Measurements from ENCODE around the gene CDH5. TPM values are rescaled to one million over a fixed set of nuclear protein-coding genes. Genes with fewer than 3 reads are reported as not detected.
"Not testable (repeated sequence)": the region's sequence is repeated elsewhere in the genome, so short reads cannot be mapped to it uniquely, and the experiment has no call there.

Gene CDH5, protein sequence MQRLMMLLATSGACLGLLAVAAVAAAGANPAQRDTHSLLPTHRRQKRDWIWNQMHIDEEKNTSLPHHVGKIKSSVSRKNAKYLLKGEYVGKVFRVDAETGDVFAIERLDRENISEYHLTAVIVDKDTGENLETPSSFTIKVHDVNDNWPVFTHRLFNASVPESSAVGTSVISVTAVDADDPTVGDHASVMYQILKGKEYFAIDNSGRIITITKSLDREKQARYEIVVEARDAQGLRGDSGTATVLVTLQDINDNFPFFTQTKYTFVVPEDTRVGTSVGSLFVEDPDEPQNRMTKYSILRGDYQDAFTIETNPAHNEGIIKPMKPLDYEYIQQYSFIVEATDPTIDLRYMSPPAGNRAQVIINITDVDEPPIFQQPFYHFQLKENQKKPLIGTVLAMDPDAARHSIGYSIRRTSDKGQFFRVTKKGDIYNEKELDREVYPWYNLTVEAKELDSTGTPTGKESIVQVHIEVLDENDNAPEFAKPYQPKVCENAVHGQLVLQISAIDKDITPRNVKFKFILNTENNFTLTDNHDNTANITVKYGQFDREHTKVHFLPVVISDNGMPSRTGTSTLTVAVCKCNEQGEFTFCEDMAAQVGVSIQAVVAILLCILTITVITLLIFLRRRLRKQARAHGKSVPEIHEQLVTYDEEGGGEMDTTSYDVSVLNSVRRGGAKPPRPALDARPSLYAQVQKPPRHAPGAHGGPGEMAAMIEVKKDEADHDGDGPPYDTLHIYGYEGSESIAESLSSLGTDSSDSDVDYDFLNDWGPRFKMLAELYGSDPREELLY
- total RNA-seq = not detected

DNA sequence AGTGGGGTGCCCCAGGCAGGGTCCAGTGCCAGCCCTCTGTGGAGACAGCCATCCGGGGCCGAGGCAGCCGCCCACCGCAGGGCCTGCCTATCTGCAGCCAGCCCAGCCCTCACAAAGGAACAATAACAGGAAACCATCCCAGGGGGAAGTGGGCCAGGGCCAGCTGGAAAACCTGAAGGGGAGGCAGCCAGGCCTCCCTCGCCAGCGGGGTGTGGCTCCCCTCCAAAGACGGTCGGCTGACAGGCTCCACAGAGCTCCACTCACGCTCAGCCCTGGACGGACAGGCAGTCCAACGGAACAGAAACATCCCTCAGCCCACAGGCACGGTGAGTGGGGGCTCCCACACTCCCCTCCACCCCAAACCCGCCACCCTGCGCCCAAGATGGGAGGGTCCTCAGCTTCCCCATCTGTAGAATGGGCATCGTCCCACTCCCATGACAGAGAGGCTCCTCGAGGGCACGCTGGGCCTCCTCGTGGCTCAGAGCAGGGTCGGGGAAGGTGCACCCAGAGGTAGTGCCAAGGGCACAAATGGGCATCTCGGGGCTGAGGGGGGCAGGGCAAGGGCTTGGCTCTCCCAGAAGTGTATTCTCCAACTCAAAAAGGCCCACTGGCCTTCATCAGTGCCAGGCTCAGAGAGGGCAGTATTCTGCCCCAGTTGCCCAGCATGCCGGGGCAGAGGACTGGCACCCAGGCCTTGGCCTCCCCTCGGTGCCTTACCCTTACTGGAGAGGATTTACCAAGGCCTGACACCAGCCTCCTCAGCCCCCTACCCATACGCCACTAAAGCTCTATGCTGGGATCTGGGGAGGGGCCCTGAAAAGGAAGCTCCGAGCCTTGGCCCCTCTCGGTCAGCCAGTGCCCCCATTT lies at the start of gene CDH5:
CDH5 (plus strand) TSS at position 259 of the 867 bp plus-strand sequence. CDS start 12,647 bp downstream, outside the sequence.
- no peak for DNase-seq

DNA sequence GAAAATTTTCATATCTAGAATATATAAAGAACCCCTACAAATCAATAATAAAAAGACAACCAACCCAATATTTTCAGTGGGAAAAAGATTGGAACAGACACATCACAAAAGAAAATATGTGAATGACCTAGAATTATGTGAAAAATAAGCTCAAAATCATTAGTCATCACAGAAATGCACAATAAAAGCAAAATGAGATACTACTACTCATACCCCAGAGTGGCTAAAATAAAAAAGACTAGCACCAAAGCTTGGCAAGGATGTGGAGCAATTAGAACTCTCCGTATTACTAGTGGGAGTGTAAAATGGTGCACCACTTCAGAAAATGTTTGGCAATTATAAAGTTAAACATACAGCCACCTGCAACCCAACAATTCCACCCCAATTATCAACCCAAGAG lies 48.0 kb upstream of the CDH5 start:
- no peak for DNase-seq

DNA sequence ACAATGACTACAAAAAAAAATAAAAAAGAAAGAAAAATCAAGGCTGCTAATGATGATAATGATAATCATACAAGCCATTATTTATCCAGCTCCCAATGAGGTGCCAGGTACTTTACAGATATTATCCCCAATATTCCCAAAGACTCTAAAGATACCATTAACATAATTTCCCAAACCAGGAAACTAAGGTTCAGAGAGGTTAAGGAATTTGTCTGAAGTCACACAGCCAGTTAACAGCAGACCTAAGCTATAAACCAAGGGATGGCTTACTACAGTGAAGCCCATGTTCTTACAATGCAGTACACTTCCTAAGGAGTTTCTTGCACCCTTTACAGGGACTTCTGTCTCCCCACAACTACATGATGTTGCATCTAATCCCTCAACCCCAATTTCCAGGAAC lies 45.7 kb upstream of the CDH5 start:
- DNase-seq = no peak

DNA sequence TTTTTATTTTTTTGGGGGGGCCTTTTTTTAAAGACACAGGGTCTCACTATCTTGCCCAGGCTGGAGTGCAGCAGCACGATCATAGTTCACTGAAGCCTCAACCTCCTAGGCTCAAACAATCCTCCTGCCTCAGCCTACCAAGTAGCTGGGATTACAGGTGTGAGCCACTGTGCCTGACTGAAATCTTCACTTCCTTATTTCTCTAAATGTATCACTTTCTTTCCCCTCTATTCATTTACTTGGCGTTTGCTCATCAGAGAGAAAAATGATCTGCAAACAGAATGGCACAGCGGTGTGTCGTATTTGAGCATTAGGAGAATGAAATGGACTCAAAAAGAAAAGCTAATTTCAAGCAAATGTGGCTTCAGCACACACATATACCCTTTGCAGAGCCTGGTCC lies 44.3 kb upstream of the CDH5 start:
- no peak for DNase-seq

DNA sequence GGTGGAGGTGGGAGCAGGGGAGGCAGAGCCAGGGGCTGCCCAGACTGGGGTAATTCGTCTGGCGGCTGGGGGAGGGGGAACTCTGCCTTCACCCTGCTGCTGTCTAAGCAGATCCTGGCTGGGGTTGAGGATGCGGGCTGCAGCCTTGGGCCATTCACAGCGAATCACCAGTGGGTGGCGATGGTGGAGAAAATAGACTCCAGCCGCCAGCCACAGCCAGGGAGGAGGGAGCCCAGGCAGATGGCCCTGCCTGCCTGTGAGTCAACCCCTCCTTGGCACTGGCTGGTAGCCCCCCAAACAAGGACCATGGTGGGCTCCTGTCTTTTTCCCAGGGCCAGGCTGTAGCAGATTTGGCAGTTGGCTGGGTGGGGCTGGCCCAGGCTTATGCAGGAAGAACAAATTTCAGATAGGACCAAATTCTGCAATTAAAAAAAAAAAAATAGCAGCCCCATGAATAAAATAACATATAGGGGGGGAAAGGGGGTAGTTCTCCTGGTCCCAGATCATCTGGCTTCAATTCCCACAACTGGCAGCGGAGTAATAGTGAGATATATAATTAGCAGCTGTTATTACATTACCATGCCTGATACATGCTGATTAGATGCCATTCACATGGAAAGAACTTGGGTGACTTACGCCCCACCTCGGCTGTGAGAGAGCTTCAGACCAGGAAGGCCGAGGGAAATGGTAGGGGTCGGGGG lies 41.5 kb upstream of the CDH5 start:
- no peak for DNase-seq

DNA sequence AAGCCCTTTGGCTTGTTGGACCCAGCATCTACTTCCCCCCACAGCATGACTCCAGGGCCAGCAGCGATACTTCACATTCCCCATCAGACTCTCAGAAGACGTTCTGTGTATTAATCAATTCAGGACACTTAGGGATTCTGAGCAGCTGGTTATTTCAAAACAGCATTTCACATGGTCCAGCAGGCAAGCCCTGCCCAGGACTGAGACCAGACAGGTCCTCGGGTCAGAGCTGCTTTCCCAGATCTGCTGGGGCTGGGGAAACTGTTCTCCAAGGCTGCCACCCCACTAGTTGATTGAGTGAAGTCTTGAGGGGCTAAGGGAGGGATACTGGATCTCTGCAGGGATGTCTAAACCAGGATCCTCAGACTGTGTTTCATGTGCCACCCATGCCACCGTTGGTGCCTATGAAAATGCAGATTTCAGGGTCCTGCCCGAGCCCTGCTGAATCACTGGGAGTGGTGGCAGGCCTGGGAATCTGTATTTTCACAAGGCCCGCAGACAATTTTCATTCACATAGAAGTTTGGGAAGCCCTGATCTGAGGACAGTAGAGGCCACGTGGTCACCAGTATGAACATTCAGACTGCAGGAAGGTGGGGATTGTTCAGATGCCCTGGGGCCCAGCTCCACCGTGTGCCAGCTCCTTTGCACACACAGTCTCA lies 40.6 kb upstream of the CDH5 start:
- DNase-seq = no peak

DNA sequence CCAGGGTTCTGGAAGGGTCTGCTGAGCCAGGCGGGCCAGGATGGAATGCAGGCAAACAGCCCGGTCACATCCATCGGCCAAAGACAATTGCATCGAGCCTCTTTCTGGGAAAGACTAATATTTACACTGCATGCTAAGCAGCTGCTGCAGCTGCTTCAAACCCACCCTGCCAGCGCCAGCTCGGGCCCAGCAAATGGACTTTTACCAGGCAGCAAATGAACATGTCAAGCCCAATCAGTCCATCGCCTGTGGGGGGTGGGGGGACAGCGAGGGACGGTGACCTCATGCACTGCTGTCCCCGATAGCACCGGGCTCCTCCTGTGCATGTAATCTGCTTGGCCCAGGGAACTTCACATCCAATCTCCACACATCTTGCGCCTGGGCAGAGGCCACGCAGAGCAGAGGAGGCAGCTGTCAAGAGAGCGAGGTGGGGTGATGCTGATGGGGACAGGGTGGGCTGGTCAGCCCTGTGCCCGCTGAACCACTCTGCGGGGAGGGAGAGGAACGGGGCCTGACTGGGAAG lies 39.4 kb upstream of the CDH5 start:
- no peak for DNase-seq

DNA sequence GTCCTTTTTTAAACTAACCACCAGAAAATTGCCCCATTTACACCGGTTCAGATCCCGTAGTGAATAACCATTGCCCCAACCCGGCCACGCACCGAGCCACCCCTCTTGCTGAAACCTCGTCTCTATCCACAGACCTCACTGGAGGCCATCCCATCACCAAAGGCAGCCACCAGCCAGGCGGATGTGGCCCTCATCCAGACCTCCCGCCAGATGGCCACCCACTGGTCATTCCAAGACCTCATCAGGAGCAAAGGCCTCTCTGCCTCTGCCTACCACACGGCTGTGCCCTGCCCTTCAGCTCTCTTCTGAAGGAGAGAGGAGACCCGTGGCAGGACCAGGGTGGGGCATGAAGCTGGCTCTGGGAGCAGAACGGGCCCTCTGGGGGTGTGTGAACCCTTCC lies 38.2 kb upstream of the CDH5 start:
- no peak for DNase-seq

DNA sequence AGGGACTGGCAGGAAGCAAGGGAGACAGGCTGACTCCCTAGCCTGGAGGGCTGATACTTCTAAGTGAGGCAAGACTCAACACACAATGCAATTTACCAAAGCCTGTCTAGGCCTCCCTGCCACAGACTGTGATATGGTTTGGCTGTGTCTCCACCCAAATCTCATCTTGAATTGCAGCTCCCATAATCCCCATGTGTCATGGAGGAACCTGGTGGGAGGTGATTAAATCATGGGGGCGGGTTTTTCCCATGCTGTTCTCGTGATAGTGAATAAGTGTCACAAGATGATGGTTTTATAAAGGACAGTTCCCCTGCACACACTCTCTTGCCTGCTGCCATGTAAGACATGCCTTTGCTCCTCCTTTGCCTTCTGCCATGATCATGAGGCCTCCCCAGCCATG lies 35.0 kb upstream of the CDH5 start:
- not testable (repeated sequence) for DNase-seq

DNA sequence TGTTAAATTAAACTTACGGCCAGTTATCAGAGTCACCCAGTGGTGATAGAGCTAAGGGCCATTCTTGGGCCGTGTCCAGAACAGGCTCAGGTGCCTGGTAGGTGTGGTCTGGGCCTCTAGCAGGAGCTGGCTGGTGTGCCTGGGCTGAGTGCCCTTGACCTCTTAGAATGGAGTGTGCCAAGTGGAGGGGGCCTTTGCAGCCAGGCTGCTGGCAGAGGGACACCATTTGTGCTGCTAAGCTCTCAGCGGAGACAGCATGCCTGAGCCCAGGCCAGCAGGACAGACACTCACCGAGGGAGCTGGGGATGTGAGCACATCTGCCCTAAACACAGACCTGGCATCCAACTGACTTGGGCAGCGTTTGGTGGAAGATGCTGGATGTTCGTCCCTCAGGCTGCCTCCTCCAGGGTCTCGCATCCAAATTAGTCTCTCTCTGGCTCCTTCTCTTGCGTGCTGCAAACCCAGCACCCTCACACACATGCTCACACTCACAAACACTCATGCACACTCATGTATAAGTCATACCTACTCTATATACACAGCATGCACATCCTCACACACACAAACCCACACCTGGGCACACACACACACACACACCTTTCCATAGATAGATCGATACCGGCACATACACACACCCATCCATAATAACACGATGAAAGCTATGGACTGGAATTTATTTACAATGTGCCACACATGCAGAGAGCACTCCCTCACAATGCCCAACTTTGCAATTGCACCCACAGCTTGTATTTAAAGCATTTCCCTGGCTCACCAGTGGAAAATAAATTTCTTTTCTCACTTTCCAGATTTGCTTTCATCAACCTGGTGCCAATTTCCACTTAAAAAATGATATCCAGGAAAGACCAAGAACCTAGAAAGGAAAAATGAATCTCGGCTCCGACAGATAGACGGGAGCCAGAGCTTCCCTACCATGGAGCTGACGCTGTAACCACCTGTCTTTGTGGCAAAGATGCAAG lies 33.6 kb upstream of the CDH5 start:
- DNase-seq = no peak

DNA sequence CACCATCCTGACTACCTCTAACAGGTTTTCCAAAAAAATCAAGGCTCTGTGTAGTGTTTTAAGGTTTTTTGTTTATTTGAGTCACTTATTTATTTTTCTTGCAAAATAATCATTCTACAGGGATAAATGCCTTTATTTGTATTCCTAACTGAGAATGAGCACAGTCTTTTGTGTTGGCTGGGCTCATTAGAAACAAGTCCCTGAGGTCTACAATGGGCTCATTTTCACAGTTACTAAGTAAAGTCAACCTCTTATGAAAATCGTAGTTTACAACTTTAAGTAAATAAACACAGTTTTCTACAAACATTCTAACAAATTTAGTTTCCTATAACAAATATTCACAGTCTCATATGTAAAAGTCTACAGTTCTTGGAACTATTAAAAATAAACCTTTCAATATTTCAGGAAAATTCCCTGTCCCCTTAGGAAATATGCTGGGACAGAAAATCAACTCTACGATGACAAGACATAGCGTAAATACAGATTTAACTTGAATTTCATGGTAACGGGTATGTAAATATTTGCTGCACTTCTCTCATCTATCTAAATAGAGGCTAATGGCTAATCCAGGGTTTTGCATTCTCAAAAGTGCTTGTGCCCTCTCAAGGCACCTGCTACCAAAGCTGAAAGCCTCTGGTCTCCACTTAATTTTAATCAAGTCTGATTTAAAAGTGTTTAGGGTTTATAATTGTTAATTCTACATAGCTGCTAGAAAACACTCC lies 31.5 kb upstream of the CDH5 start:
- DNase-seq = no peak

DNA sequence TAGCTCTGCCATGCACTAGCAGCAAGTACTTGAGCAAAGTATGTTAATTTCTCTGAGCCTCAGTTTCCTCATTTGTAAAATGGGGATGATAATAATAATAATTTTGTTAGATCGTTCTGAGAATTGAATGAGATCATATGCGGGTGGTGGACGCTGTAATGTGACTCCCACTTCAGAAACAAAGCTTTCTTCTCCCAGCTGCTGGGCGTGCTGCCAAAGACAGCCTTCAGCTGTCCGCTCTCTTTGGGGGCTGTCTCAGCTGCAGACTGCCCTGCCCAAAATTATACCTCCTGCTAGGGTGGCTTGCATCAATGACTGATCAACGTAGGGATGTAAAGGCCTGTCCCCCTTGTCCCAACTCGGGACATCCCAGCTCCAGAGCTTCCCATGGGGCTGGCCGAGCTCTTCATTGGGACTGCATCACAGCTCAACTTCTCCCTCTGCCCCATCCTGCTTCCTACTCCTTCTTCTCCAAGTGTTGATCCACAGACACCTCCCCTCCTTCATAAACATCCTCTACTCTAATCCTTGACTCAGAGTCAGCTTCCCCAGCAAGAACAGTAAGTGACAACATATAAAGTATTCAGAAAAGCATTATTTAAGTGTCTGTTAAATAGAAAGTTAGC lies 30.7 kb upstream of the CDH5 start:
- DNase-seq = no peak

DNA sequence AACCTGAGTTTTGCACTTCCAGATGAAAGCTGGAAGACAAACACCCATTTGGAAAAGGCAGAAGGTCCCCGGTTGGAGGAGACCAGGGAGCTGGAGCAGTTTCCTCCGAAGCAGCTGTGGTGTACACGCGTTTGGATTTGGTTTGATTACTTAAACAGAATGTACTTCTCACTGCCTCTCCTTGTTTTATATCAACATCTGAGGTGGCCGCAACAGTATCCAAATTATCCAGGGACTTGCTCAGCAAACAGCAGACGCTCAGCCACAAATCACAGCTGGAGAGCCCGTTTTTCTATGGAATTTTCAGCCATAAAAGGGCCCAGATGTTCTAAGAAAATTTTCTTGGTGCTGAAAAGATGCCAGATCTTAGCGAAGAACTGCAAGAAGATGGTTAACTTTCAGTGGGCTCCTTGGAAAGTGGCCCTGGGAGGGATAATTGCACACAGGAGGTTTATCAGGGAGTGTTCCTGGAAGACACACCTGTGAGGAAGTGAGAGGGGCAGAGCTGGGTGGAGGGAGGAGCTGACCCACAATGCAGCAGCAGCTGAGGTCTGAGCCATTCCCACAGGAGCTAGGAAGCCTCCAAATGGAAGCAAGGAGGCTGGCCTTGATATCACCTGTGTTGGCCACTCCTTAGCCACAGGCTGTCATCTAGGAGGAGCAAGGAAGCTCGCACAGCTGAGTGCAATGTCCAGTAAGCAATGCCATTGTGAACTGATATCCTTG lies 28.9 kb upstream of the CDH5 start:
- no peak for DNase-seq

DNA sequence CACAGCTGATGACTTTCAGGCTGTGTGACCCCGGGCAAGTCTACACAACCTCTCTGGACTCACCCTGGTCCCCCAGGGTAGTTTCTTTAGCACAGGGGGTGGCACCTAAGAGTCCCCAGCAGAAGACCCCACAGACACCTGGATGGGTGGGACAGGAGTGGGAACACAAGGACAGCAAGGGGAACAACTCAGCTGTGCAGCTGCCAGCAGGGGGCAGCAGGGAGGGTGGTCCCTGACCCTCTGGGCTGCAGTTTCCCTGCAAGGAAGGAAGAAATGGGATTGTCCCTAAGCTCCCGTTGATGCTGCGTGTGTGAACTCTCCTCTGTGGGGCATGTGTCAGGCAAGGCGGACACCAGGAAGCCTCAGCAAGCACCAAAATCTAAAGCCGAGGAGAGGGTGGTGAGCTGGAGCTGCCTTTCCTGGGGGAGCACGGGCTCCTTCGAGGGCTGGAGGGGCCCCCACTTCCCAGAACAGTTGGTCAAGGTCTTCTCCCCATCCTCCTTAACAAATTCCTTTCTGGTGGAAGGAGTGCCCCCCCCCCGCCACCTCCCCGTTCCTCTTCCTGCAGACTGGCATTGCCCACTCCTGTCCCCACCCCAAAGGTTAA lies 24.1 kb upstream of the CDH5 start:
- DNase-seq = no peak

DNA sequence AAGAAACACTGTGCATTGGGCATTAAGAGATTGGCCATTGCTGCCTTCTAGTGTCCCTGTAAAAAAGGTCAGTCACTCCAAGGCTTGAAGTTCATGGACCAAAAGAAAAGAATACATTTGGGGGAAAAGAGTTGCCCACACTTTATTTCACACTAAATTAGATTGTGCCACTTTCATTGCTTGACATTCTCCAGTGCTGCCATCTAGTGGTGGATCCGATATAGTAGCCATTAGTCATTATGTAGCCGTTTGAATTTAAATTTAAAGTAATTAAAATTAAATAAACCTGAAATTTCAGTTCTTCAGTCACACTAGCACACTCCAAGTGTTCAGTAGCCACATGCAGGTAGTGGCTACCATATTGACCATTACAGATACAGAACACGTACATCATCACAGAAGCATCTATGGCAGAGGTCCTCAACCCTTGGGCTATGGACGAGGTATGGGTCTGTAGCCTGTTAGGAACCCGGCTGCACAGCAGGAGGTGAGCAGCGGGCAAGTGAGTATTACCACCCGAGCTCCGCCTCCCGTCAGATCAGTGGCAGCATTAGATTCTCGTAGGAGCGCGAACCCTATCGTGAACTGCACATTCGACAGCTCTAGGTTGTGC lies 21.9 kb upstream of the CDH5 start:
- DNase-seq = peak; percentile 35

DNA sequence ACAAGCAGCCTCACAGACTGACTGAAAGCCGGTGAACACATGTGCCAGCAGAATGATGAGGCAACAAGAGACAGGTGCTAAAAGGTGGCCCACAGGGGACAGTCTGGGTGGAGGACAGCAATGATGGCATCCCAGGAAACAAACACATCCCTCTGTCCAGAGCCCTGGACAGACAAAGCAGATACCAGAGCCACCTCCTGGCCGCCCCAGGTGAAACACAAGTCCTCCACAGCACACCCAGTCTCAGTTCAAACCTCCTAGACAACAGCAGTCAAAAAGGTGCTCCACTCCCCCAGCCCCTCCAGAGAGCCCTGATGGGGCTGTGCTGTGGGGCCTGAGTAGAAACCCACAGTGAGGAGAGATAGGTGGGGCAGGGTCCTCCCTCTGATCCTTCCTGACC lies 20.3 kb upstream of the CDH5 start:
- no peak for DNase-seq

DNA sequence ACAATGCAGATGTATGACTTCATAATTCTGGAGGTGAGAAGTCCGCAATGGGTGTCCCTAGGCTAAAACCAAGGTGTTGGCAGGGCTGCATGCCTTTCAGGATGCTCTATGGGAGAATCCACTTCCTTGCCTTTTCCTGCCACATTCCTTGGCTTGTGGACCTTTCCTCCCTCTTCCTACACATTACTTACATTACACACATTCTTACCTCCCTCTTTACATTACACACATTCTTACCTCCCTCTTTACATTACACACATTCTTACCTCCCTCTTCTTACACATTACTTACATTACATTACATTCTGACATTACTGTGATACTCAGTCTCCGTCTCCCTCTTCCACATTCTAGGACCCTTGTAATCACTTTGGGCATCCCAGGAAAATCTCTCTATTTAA lies 14.2 kb upstream of the CDH5 start:
- no peak for DNase-seq

DNA sequence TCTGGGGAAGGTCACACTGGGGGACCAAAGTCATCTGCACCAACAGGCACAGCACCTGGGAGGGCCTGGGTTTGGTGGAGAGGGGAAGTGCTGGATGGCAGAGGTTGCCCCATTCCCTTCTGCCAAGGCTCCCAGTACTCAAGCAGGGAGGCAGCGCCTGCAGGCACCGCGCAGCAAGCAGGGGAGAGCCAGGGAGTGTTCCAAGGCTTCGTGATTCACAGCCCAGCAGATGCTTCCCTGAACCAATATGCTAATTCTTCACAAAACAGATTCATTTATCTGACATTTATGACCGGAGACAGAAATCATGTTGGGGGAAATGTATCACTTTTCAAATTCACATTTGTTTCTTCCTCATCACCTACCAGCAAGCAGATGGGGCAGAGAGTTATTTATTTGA lies 13.4 kb upstream of the CDH5 start:
- DNase-seq = no peak

All from effector CD4-positive, alpha-beta T cell (primary cell).